Left renal pelvis (tissue), 4 donors: ENCODE data around the gene KCNIP4. TPM values are rescaled to one million over a fixed set of nuclear protein-coding genes. Genes with fewer than 3 reads are reported as not detected.

Experiments used
- DNase-seq, 4 donors: peaks; one replicate each; pipeline ENCODE4 v3.0.0-alpha.2; 2013; ENCODE audit warnings: low read depth in 4 of 4, low spot score in 3 of 4
- polyA plus RNA-seq, 4 donors: library from polyadenylated mRNA; unstranded; fragments of 120-200 nt; gene quantifications; one replicate each; pipeline ENCODE4 v1.2.1, GENCODE V29; 2013; ENCODE audit not compliant: insufficient read length in 4 of 4

Gene KCNIP4
- polyA plus RNA-seq, 4 donors, result 12.1 to 21.9 (median 16.0) TPM

DNA sequence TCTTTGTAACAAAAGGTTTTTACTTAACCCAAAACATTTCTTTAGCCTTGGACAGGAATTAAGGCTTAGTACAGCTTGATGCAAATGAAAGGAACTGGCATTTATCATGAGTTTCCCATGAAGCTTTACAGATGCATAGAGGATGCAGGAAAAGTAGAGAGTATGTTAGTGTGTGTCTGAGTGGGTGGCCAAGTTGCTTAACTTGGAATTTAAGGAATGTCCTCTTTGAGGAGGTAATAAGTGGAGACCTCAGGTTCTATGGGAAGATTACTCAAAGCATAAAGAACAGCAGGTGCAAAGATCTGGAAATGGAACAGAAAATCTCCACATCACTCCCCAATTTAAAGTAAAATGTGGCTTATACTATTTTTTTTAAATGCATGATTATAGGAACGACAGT lies 457.9 kb downstream of the KCNIP4 start:
- no peak for DNase-seq

DNA sequence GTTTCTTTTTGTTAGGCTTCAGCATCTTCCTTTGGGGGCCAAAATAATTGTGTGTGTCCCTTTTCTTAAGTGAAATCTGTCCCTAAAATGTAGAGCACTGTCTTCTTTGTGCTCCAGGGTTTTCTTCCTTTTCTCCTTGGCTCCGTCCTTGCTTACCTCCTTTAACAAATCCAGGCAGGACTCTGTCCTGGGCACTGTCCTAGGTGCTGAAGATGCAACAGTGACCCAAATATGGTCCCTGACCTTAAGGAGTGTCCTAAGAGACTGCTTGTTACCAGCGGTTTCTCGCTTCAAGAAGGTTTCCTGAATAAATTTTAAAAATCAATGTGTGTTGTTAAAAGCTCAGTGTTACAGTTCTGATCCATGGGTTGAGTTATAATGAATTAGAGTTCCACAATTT lies 471.8 kb downstream of the KCNIP4 start:
- peak in 2 of 4 donors; percentile 7 to 16 for DNase-seq

DNA sequence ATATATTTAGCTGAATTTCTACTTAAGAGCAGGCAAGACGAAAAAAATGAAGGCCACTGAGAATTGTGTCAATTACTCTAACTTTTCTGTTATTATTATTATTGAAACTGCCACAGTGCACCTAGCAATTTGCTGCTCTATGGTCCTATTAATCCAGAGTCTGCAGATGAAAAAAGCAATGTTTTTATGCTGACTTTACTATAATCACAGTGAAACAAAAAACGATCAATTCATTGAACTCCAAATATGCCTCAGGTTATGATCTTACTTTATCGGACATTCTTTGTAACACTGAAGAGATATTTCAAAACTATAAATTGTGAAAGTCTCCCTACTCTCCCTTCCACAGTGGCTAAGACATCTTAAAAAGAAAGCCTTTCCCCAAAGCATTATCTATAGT lies 474.4 kb downstream of the KCNIP4 start:
- no peak for DNase-seq

DNA sequence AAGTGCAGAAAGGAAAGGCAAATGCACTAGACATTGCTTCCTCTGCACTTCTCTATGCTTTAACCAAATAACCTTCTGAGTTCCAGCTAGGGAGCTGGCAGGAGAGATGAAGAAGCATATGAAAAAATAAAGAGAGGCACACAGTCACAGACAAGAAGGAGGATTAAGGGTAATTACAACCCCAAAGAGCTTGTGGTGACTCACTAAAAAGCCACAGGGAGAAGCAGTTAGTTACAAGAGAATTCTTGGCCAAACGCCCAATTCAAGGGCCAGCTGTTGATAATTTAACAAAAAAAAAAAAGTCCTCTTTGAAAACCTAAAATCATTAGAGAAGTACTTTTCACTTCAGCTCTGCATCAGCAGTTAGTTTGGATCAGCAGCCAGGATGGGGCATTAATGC lies 478.0 kb downstream of the KCNIP4 start:
- DNase-seq, result no peak

DNA sequence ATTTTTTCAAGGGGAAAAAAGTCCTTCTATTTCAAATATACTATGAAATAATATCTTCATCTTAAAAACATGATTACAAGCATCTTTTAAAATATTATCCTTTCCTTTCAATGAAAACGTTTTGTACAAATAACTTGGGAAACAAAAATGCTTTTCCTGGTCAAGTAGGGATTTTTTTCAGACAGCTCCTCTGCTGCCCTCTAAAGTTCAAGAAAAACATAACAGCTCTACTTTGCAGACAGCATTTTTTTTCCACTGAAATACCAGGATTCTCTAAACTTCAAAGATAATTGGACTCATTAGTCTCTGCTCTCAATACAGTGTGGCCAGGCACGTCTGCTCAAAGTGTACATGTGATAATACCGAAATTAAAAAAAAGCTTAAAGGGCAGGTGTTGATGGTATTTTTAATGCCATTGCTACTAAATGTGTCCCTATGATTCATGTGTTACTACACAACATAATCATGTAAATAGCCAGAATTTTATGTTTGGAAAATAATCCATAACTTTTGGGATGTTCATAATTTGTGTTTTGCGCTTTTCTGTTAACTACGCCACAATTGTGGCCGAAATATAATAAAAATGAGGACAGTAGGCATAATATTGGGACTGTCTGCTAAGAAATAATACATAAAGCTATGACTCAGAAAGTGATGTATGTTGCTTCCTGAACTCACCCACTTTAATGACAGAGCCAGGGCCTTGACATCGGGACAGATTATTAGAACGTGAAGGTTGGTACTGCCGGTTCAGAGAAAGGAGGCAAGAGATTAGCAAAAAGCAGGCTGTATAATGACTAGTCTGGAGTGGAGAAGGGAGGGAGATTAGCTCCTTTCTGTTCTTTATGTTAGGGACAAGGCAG lies 478.9 kb downstream of the KCNIP4 start:
- no peak for DNase-seq

DNA sequence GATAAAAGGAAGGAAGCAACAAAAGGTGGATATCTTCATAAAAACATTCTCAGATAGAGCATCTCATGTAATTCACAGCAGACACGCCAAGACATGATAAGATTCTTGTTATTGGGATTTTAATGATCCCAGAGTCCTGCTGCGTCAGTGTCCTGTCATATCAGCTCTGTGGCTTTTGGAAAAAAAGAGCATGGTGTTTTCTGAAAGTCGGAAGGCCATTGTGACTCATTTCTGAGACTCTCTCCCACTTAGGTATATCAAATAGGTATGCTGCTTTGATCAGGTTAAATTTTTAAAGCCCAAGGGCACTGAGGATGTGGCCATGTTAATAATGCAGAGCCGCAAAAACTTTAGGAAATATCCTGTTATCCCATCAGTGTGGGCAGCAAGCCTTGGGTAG lies 481.0 kb downstream of the KCNIP4 start:
- DNase-seq, result no peak

DNA sequence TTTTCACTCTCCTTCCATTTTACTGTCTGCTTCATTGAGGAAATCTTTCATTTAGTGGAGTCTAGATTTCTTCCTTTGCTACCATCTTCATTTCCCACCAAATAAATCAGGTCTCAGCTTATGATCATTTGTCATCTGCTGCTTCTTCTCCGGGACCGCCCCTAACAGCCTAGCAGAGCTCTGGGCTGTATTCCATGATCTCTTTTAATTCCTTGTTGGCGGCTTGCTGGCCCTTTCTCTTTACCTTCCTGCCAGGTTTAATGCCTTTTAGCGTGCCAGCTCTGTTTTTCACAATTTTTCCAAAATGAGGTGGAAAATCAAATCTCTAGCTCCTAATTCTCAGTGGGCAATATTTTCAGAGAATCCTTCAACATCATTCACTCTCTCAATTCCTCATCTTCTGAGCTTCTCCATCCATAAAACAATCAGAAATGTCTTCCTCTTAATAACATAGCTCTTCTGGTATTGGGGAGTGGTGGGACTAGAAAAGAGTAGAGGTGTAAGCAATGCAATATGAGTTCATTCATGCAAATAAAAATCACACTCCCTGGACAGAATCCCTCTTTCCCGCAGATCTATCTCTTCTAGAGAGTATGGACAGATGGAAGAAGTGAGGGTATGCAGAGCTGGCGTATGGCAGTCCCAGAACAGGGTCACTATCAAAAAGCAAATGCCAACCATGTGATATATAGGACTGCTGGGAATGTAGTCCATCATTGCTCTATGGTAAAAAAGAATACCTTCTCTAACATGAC lies 491.3 kb downstream of the KCNIP4 start:
- no peak for DNase-seq

DNA sequence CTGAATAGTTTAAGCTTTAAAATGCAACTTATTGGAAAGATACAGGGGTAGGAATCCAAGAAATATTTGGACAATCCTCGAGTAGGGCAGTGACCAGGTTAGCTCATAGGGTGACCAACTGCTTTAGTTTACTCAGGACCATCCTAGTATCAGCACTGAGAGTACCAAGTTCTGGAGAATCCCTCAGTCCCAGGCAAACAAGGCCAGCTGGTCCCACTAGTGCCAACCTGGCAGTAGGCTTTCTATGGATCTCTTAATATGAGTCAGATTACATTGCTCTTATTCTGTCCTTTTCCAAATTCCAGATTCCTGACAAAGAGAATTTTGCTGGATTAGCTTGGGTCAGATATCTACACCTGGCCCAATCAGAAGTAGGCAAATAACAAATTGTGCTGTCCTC lies 493.7 kb downstream of the KCNIP4 start:
- DNase-seq, result no peak

DNA sequence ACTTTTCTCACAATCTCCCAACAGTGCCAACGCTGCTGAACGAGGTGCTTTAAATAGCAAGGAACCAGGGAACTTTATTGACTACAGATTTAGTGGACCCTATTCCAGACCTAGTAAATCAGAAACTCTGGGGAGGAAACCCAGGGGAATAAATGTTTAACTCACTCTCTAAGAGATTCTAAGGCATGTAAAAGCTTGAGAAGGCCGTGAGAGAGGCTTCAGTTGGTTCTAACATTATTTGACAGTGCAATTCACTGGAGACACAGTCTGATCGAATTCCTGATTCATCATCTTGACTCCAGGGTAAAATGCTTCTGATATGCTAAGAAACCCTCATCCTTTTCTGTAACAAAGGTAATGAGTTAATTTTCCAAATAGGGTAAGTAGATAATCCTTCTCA lies 494.4 kb downstream of the KCNIP4 start:
- DNase-seq, result no peak

DNA sequence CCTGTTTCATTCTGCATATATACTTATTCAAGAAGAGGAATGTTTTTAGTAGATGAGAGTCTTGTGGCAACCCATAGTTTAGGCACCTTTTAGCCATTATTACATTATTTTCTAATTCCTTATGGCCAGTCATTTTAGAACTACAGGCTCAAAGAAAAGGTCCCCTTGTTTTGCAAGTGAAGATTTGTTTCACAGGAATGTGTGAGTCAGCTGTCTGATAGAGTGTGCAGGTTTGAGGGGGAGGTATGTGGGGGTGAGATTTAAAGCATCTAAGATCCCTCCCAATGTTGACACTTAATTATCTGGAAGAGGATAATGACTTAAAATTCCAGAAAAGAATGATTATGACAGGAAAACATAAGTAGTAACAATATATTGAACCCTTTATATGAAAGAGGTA lies 495.6 kb downstream of the KCNIP4 start:
- DNase-seq, result no peak

DNA sequence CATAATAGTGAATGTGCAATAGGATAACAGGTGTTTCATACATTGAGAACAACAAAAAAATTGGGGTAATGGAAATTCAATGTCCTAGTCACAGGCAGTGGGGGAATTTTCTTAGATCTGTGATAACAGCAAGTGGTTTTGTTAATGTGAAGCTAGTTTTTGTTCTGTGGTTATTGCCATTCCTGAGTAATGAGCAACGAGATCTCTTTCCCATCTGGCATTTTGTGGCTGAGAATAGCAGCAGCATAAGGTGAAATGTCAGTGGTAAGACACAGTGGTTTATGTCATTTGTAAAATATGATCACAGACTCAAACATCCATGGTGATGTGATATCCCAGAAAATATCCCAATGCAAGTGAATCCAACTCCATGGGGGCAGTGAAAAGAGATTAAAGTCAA lies 497.5 kb downstream of the KCNIP4 start:
- no peak for DNase-seq

DNA sequence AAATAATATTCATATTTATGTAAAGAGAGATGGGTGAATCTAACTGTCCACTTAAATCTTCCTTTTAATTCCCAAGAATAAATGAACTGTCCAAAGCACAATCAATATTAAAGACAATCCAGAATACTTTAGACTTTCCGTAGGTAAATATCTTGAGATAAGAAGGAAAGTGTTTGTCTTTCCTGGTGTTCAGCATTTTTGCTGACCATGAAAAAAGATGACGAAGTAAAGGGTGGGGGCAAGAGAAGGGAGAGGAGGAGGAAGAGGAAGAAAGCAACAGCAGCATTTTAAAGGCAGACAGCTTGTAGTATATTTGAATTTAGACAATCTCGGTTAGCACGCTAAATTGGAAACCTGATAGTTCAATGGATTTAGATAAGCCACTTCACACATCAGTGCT lies 498.2 kb downstream of the KCNIP4 start:
- no peak for DNase-seq

DNA sequence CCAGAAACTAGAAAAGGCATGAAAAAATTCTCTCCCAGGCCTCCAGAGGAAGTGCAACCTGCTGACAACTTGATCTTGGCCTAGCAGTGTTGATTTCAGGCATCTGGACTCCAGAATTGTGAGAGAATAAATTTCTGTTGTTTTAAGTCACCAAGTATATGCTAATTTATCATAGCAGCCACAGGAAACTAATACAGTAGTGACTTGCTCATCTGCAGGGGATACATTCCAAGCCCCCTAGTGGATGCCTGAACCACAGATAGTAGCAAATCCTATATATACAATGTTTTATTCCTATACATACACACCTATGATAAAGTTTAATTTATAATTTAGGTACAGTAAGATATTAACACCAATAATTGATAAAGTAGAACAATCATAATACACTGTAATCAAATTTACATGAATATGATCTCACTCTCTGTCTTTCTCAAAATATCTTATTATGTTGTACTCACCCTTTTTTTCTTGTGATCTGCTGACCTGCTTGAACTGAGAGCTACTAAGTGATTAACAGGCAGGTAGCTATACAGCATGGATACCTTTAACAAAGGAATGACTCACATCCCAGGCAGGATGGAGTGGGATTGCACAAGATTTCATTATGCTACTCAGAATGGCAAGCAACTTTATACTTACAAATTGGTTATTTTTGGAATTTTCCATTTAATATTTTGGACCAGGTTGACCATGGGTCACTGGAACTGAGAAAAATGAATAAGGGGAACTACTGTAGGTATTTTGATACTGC lies 501.1 kb downstream of the KCNIP4 start:
- DNase-seq, result no peak

DNA sequence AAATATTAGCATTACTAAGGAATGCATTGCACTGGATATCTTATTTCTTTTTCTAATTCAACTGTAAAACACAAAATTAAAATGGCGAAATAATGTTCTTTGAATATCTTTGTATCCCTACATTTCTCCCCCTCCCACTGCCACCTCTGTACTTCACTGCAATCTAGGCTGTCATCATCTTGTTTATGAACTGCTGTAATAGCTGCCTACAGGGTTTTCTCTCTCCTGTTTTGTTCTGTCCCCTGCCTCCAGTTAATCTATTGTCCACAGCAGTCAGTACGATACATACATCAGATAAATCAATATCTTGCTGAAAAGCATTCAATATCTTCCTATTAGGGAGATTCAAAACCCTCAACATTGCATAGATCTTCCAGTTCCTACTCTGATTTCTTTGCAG lies 528.4 kb downstream of the KCNIP4 start:
- no peak for DNase-seq

DNA sequence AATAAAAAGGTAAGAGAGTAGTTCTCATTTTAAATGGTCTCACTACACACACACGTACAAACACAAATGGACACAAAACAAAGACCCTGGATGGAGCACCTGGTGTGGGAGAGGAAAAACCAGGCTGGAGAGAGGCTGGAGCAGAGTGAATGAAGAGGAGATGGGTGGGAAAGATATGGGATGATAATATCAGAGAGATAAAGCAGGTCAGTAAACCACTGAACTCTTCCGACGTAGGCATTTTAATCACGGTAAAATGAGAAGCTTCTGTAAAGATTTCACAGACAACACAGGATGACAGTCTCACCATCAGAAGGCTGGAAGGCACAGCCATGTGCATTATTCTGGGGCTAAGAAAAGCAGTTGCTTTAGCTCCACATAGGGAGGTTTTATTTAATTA lies 532.8 kb downstream of the KCNIP4 start:
- no peak for DNase-seq

DNA sequence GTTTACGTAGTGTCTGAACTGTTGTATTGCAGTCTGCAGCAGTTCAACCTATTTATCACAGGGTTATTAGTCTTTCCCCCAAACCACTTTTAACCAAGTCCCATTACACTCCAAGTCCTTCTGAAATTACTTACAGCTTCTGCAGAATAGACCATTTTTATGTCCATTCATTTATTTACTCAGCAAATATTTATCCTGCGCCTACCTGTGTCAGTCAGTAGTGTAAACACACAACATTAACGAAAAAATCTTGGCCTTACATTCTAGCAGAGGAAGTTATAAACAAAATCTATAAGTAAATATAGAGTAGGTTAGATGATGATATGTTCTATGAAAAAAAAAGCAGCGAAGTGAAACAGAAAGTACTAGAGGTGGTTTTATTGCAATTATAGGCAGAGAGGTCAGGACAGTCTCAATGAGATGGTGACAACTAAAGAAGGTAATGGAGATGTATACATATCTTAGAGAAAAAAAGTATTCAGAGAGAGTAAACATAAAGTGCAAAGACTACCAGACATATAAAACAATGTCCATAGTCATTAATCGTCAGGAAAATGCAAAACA lies 534.7 kb downstream of the KCNIP4 start:
- no peak for DNase-seq

DNA sequence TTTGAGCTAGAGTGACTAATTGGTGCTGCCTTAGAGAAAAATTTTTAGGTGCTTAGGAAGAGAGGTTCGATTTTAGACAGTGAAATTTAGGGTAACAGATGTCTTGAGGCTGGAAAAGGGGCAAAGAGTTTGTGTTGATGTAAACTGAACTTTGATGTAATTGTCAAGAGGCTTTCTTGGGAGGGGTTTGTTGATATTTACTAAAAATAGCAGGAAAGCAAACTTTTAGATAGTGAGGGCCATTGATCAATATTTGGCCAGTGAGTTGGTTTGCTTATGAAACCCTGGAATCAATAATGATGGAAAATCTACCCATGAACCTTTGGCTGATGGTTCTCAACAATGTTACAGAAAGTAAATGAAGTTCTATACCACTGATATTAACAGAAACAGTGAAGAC lies 537.5 kb downstream of the KCNIP4 start:
- no peak for DNase-seq

DNA sequence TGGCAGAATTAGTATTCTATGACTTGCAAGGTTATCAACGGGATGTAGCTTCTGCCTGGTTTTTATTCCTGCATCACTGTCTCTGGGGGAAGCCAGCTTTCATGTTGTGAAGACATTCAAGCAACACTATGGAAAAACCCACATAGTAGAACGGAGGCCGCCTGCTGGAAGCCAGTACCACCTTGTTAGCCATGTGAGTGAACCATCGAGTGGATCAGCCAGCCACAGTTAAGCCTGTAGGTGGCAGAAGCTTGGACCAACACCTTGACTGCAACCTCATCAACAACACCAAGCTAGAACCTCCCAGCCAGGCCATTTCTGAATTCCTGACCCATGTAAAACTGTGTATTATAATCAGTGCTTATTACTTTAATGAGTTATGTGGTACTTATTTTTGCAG lies 538.2 kb downstream of the KCNIP4 start:
- no peak for DNase-seq

DNA sequence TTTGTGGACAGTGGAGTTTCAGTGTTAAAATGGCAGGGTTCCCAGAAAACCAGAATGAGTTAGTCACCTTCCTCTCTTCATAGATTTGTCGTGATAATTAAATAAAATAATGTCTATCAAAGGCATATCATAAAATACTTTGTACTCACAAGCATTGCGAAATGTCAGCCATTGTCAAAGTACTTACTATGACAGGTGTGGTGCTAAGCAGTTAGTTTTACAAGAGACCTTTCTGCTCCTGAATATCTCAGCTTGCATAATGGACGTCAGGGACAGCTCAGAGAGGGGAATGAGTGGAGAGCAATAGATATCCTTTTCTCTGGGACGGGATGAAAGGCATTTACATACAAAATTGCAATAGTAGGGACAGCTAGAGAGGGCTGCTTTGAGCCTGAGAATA lies 560.9 kb downstream of the KCNIP4 start:
- DNase-seq, result no peak

DNA sequence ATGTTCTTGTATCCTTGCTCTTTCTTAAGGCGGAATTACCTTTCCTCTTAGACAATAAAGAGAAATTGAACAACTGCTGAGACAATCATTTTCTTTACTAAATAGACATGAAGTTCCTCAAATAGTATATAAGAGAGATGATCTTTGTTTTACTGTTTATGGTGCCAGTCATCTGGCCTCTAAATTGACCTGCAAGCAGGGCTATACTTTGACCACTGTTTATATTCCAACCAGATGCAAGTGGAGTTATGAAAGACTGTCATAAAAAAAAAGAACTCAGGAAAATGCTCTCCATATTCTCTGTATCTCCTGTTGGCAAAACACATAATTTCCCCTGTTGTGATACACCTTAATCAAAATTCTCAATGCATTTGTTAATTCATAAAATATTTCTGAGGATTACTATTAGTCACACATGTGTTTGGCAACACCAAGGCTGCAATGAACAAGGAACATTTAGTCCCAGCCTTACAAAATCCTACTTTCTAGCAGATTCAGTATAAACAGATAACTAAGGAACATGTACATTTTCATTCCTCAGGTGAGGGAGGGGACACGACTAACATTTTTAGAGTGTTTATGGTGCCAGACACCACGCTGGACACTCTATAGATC lies 562.3 kb downstream of the KCNIP4 start:
- DNase-seq, result no peak

DNA sequence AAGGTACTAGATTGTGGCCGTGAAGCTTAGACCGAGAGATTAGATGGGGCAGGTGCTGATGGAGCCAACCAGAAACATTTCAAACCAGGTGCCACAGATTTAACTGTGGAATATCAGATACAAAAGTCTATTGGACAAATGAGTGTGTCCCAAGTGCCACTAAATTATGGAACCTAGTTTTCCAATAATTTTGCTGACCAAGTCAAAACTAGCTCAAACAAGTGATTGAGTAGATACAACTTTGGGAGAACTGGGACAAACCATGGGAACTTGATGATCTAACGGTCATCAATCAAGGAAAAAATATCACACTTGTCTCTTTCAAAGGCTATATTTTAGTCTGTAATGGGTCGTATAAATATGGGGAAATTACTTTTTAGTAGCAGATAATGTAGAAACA lies 562.9 kb downstream of the KCNIP4 start:
- DNase-seq, result no peak
